ENCODE results near the gene MAN1A1. TPM values are rescaled to one million over a fixed set of nuclear protein-coding genes. Genes with fewer than 3 reads are reported as not detected.

Gene MAN1A1
- total RNA-seq, 1 experiment from 2014 or later = 19.0 TPM

- no peaks in the 10 kb centered on the region for H3K79me2 ChIP-seq (ENCODE audit: low read length)
- H3F3A ChIP-seq (ENCODE audit: low read length, unreplicated experiment) = peaks cover 7% of the 10 kb centered on the region
- H3K9me2 ChIP-seq (replicated peaks; ENCODE audit: low read length) = no peaks in the 10 kb centered on the region
- BruUV-seq (replicated peaks) = no TSS peak
- no peaks in the 10 kb centered on the region for H4K20me1 ChIP-seq (ENCODE audit: low read length)
- peak; percentile 47 for ATAC-seq
- no peaks in the 10 kb centered on the region for H3K9me3 ChIP-seq (ENCODE audit: low read length)
- ChIA-PET CTCF (no interaction called here), POLR2A (ENCODE audit: unreplicated experiment) (no interaction called here)
- intact Hi-C loops (cut with micrococcal nuclease) = no loop called here
- H3K27ac ChIP-seq (ENCODE audit: low read length) = no peak overlapping the region
- H3K27me3 ChIP-seq (ENCODE audit: low read length) = no peaks in the 10 kb centered on the region
- no peak overlapping the region for H2AFZ ChIP-seq (ENCODE audit: low read length)
- H3K4me3 ChIP-seq (ENCODE audit: low read length) = no peak overlapping the region
- DNase-seq = peak; percentile 63
- H3K36me3 ChIP-seq (ENCODE audit: low read depth, low read length) = no peaks in the 10 kb centered on the region
- peaks cover 32% of the 10 kb centered on the region for H3K4me1 ChIP-seq (ENCODE audit: insufficient read depth, low read length)
- H3K4me2 ChIP-seq (ENCODE audit: low read length) = 0 out of 2 replicates have a peak overlapping the region, but pooled peaks have one; percentile 1
- no peak for TF ChIP-seq EZH2phosphoT487 (IDR thresholded peaks at IDR 0.05; ENCODE audit: borderline replicate concordance, low read length)
- TF ChIP-seq, protein P1, sequence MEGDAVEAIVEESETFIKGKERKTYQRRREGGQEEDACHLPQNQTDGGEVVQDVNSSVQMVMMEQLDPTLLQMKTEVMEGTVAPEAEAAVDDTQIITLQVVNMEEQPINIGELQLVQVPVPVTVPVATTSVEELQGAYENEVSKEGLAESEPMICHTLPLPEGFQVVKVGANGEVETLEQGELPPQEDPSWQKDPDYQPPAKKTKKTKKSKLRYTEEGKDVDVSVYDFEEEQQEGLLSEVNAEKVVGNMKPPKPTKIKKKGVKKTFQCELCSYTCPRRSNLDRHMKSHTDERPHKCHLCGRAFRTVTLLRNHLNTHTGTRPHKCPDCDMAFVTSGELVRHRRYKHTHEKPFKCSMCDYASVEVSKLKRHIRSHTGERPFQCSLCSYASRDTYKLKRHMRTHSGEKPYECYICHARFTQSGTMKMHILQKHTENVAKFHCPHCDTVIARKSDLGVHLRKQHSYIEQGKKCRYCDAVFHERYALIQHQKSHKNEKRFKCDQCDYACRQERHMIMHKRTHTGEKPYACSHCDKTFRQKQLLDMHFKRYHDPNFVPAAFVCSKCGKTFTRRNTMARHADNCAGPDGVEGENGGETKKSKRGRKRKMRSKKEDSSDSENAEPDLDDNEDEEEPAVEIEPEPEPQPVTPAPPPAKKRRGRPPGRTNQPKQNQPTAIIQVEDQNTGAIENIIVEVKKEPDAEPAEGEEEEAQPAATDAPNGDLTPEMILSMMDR (conservative IDR thresholded peaks at IDR 0.05; ENCODE audit: low read depth, low read length) = no peak
- no peak for TF ChIP-seq EZH2 (IDR thresholded peaks at IDR 0.05; ENCODE audit: low read length, unreplicated experiment)
- no peak overlapping the region for H3K9ac ChIP-seq (ENCODE audit: low read length)
Measured at GRCh38 chr6:119259027-119259426, 90.5 kb downstream of the MAN1A1 start.

DNA sequence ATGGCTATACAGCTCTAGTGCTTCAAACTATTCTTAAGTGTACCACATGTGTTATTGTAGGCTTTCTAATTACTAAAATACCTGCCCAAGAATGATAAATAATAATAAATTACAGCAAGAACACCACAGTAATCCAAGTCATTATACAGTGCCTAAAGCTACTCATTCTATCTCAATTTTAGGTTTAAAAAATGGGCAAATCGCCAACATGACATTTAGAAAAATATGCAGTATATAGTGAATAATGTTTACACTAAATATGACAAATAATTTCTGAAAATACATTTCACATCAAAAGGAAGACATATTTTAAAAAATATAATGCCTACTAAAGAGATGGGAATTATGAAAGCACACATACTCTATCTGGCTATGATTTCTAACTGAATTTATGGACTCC is 91.8 kb downstream of the MAN1A1 start:
- H3K9ac ChIP-seq (ENCODE audit: low read length) = no peak overlapping the region
- ATAC-seq = no peak

DNA sequence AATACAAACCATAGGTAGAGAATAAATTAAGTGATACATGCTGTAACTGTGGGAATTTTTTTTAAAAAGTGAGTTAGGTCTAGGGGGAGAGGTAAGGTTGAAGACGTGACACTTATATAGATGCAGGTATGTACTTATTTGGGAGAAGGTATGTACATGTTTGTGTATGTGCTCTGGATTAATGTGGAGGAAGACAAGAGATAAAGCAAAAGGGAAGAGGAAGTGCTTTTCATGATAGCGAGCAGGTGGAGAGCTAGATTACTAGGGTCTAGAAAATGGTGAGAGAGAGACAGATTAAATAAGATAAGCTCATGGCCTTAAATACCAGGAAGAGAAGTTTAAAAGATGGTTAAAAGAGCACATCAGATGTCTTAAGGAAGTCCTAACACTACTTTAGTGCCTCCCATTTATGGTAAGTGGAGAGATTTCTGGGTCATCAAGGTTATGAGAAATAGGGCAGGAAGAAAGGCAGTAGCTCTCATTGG is 92.5 kb downstream of the MAN1A1 start:
- Histone ChIP-seq H3K36me3 (ENCODE audit: low read depth, low read length) (no peaks in the 10 kb centered on the region), H3K4me3 (ENCODE audit: low read length) (no peak overlapping the region), H3K27me3 (ENCODE audit: low read length) (no peaks in the 10 kb centered on the region), H4K20me1 (ENCODE audit: low read length) (no peaks in the 10 kb centered on the region), H3K27ac (ENCODE audit: low read length) (no peak overlapping the region), H3K4me2 (ENCODE audit: low read length) (no peak overlapping the region), H3K9ac (ENCODE audit: low read length) (no peak overlapping the region), H2AFZ (ENCODE audit: low read length) (no peak overlapping the region), H3K9me3 (ENCODE audit: low read length) (no peaks in the 10 kb centered on the region), H3K4me1 (ENCODE audit: insufficient read depth, low read length) (peaks cover 31% of the 10 kb centered on the region), H3F3A (ENCODE audit: low read length, unreplicated experiment) (peaks cover 7% of the 10 kb centered on the region), H3K9me2 (replicated peaks; ENCODE audit: low read length) (no peaks in the 10 kb centered on the region), H3K79me2 (ENCODE audit: low read length) (no peaks in the 10 kb centered on the region)
- ATAC-seq (no peak), DNase-seq (no peak)
- no TSS peak for BruUV-seq (replicated peaks)
- POLR2A ChIA-PET (ENCODE audit: unreplicated experiment) = no interaction called here
- intact Hi-C loops (cut with micrococcal nuclease) = no loop called here
- CTCF ChIA-PET = no interaction called here
- TF ChIP-seq, protein P1 (conservative IDR thresholded peaks at IDR 0.05; ENCODE audit: low read depth, low read length) = no peak
- no peak for TF ChIP-seq EZH2phosphoT487 (IDR thresholded peaks at IDR 0.05; ENCODE audit: borderline replicate concordance, low read length)
- TF ChIP-seq EZH2 (IDR thresholded peaks at IDR 0.05; ENCODE audit: low read length, unreplicated experiment) = no peak

More for the DNA sequence above, 91.8 kb downstream of the MAN1A1 start:
- no peaks in the 10 kb centered on the region for H3K27me3 ChIP-seq (ENCODE audit: low read length)
- no peaks in the 10 kb centered on the region for H3K36me3 ChIP-seq (ENCODE audit: low read depth, low read length)
- no peaks in the 10 kb centered on the region for H3K79me2 ChIP-seq (ENCODE audit: low read length)
- no peak for DNase-seq
- no peak overlapping the region for H3K4me2 ChIP-seq (ENCODE audit: low read length)
- no peak overlapping the region for H2AFZ ChIP-seq (ENCODE audit: low read length)
- intact Hi-C loops (cut with micrococcal nuclease) = no loop called here
- no peaks in the 10 kb centered on the region for H4K20me1 ChIP-seq (ENCODE audit: low read length)
- TF ChIP-seq, protein P1 (conservative IDR thresholded peaks at IDR 0.05; ENCODE audit: low read depth, low read length) = no peak
- TF ChIP-seq EZH2 (IDR thresholded peaks at IDR 0.05; ENCODE audit: low read length, unreplicated experiment) = no peak
- TF ChIP-seq EZH2phosphoT487 (IDR thresholded peaks at IDR 0.05; ENCODE audit: borderline replicate concordance, low read length) = no peak
- peaks cover 7% of the 10 kb centered on the region for H3F3A ChIP-seq (ENCODE audit: low read length, unreplicated experiment)
- H3K4me1 ChIP-seq (ENCODE audit: insufficient read depth, low read length) = peaks cover 32% of the 10 kb centered on the region
- no peaks in the 10 kb centered on the region for H3K9me2 ChIP-seq (replicated peaks; ENCODE audit: low read length)
- BruUV-seq (replicated peaks) = no TSS peak
- H3K4me3 ChIP-seq (ENCODE audit: low read length) = no peak overlapping the region
- H3K9me3 ChIP-seq (ENCODE audit: low read length) = no peaks in the 10 kb centered on the region
- no peak overlapping the region for H3K27ac ChIP-seq (ENCODE audit: low read length)
- POLR2A ChIA-PET (ENCODE audit: unreplicated experiment) = no interaction called here
- CTCF ChIA-PET = no interaction called here

Measured in PC-3 (cell line).